T-helper 2 cell (primary cell): ENCODE measurements around the gene ATP10D.
"Not testable (repeated sequence)": the region's sequence is repeated elsewhere in the genome, so short reads cannot be mapped to it uniquely, and the experiment has no call there.

Experiments
- DNase-seq, 5 experiments: peaks; one replicate each; pipeline versions ENCODE4 v3.0.0 to v3.0.0-alpha.2; 2012 to 2022
- total RNA-seq, 2 donors: gene quantifications; one replicate each; lab custom pipeline; 2026; lab: John Stamatoyannopoulos, UW

The ATP10D gene
- total RNA-seq: 1.6 to 4.1 reads per million in 2 donors

DNA sequence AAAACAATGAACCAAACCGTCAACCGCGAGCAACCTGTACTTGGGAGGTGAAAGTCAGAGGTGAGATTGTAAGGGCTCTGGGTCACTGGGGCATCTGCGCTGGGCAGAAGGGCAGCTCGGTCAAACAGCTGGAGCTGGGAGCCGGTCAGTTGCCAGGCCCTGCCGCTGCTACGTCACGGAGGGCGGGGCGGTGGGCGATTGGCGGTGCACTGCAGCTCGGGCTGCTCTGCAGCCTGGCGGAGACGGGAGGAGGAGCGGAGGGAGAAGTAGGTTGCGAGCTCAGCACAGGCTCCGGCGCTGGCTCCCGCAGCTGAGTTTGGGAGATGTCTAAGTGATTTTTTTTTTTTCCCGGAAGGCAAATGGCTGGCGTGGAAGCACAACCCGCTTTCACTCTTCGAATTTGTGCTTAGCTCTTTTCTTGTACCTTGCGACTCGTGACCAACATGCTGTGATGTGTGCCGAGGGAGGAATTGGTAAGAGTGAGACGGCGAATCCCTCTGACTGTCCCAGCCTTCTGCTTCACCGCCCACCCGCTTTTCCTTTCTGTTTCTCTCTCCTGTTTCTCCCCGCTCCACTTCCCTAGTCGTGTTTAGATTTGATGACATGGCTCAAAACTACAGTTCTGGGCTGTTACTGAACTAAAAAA is at the start of gene ATP10D:
Gene ATP10D, plus strand, starts transcription at position 229 of the 646 bp plus-strand sequence. CDS start 27,266 bp downstream, outside the sequence.
- peak; percentile 45 to 79 (median 62) for DNase-seq

DNA sequence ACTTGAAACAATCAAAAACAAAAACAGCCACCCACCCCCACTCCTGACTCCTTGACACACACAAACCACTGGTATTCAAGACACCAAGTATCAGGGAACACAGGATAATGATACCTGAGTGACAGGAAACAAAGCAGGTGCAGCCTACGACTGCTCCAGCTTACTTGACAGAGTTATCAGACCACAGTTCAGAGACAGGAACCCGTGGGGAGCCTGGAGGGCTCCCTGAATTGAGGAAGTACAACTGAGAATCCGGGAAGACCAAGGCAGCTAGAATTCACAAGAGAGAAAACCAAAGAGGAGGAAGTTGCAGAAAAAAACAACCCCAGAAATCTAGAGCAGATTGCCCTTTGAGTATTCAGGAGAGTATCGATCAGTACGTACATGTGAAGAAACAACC is 42.1 kb upstream of the ATP10D start:
- no peak for DNase-seq

GRCh38 chr4:47444031-47444430 is 41.0 kb upstream of the ATP10D start:
- DNase-seq: no peak

DNA sequence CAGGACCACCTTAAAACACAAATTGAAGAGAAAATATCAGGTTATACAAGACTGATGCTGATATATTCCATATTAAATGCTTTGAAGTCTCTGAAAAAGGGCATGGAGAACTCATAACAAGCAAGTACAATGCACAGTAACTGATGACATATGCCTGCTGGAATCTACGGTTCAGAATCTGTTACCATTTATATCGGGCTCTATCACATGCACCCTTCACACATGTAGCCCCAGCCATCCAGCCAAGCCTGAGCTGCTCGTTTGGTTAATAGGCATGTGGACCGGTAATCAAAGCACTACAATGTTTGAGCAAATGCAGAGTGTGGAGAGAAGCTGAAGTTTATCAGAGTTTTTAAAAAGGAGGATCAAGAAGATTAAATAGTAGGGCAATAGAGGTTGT is 33.4 kb upstream of the ATP10D start:
- DNase-seq: no peak

GRCh38 chr4:47462799-47463234 is 22.3 kb upstream of the ATP10D start:
- peak in 1 of 5 experiments; percentile 37 for DNase-seq

GRCh38 chr4:47463235-47463956 is 21.7 kb upstream of the ATP10D start, which contains the start of gene COMMD8:
Gene COMMD8, minus strand, starts transcription at chr4:47463702. Its CDS starts 51 bp downstream, at chr4:47463651.
- peak; percentile 89 to 98 (median 96) for DNase-seq

- no peak for DNase-seq
Observed at GRCh38 chr4:47465004-47465403, 20.1 kb upstream of the ATP10D start.

DNA sequence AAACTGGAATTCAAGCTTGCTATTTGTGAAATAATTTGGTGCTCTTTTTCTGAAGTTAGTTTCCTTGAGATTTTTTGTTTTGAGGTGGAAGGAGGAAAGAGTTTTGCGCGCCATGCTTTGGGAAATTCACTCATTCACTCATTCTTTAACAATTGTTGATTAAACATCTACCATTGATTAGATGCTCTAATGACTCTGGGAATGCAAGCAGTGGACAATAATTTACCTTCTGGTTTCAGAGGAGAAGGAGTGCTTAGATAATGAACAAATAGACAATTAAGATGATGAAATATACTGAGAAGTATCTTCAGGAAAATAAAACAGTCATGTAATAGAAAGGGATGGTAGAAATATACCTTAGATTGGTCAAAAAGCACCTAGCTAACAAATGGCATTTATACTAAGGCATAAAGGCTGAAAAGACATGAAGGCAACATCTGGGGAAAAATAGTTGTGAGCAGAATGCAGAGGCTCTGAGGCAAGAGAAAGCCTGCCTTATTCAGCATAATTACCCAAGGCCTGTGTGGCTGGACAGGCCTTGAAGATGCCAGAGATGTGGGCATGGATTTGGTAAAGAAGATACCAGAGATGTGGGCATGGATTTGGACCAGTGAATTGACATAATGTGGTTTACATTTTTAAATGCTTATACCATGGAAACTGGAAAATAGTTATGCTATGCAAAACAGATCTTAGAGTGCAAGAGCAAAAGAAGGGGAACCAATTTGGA is 18.9 kb upstream of the ATP10D start:
- no peak for DNase-seq

DNA sequence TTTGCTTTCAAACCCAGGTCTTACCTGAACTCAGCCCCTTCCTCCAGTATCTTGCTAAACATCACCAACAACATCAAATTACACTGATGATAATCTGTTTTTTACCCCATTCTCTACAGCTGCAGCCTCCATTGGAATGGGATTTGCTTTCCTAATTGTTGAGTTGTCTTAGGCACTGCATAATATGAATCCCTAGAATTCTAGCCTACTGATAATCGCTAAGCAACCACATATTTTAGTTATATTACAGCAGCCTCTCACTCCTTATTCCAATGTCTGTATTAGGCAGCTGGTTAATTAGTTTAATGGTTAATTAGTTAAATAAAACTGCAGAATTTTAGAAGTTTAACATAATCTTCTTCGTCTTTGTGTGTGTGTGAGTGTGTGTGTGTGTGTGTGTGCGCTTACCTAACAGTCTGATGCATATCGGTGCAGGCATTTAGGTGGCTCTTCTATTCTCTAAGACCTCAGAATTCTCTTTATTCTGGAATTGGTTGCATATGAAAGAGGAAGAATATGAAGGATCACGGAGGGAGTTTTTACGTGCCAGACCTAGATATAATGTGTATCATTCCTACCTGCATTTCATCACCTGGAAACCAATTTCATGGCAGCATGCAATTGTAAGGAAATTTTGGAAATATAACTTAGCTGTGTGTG is 16.2 kb upstream of the ATP10D start:
- no peak for DNase-seq

GRCh38 chr4:47469951-47470350 is 15.1 kb upstream of the ATP10D start:
- DNase-seq: no peak

DNA sequence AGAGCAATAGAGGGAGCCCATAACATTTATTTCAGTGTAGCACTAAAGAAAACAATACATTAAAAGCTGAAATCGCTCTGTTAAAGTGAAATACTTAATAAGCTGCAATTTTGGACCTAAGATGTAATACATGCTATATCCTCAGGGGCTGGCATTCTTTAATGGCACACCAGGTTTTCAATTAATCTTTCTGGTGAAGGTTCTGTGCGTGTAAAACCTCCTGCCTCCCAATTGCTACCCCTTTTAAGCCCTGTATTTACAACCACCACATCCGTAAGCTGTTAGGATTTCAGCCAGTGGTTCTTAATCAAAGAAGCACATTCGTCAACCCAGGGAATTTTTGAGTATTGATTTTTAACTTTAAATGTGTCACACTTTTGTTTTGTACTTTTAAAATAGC is 14.0 kb upstream of the ATP10D start:
- no peak for DNase-seq

- DNase-seq: no peak
Observed at GRCh38 chr4:47471591-47471990, 13.5 kb upstream of the ATP10D start.

DNA sequence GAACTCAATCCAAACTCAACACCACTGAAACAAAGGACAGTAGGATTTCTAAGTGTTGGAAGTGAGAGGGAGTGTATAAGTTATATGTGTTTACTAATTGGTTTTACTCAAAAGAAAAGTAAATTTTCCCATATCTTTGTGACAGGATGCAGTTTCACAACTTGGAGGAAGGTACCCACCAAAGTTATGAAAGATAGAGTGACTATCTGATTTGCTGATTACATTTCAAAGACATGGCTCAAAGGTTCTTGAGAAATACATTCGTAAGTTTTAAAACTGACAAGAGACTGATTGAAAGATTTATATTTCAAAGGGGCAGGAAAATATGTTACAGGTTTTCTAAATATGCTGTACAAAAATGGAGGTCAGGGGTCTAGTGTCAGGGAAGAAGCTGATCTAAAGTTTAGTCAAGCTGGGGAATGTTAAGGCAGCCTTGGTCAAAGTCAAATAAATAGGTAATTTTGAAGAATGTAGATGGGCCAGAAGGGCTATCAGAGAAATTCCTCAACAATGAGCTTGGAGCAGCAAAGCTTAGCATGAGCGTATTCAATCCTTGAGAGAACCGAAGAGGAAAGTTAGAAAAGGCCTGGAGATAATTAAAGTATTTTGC is 11.8 kb upstream of the ATP10D start:
- no peak for DNase-seq

DNA sequence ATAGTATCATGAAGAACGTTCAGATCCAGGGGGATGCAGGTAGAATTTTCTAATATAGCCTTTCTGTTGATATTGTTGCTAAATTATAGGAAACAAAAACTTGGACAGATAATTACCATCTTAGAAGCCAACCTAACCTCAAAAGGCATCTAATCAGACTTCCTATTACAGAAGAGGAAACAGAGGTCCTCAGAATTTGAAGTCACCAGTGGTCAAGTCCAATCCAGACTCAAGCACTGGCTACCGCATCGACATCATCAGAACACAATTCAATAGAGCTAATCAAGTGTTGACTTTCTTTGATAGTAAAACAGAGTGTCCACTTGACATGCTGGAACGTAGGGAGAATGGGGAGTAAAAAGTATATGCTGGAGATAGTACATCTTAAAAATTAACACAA is 10.3 kb upstream of the ATP10D start:
- no peak for DNase-seq

- DNase-seq: no peak
Observed at GRCh38 chr4:47475411-47475810, 9.7 kb upstream of the ATP10D start.

- DNase-seq: no peak
Observed at GRCh38 chr4:47478804-47479203, 6.3 kb upstream of the ATP10D start.

GRCh38 chr4:47482326-47482725 is 2.7 kb upstream of the ATP10D start:
- peak in 1 of 5 experiments; percentile 51 for DNase-seq

- DNase-seq: no peak
Observed at GRCh38 chr4:47483745-47484144, 1.3 kb upstream of the ATP10D start.

DNA sequence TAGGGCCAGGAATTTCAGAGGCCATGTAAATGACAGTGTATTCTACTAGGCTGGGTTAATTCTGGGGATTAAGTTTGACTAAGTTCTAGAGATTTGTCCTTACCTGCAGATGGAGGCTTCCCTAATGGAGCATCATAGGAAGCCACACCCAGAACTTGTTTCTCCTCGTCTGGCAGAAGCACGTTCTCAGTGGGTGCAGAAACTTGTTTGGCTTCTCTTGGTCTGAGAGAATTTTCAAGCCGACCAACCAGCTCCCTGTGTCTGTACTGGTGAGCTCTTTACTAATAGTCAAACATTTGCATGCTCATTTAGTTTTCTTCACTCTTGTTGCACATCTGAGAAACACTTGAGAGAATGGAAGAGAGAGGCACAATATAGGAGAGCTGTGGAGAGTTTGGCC is 907 bp upstream of the ATP10D start:
- DNase-seq: no peak

DNA sequence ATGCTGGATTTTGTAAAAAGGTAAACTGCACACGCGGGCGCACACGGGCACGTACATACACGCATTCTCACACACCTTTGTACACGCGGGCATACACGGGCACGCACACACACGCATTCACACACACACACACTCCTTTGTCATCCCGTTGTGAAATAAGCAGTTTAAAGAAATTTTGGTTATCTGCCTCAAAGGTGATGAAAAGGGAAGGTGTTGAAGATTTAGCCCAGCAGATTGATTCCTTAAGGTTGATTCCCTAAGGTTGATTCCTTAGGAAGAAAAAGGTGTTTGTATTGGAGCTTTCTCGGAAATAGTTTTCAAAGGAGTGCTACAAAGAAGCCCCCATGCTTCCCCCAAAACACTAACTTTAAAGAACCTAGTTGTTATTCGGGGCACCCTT is 693 bp downstream of the ATP10D start:
- peak in 1 of 5 experiments; percentile 8 for DNase-seq

DNA sequence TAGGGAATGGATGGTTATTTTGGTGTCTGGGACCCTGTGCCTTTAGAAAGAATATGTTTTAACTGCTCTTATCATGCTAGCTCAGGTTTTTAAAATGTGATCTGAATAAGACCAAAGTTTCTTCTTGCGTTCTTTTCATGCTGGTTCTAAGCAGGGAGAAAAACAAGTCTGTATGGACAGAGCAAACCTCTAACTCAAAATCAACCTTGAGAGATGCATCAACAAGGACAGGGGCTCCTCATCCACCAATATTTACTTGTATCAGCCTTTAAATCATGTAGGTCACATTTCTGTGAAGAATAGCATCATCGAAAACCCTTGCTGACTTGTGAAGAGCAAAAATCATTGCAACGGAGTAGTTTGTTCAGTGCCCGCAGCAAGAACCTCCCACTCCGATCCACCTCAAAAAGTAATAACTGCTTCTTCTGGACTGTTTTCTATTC is 1.2 kb downstream of the ATP10D start:
- no peak for DNase-seq

DNA sequence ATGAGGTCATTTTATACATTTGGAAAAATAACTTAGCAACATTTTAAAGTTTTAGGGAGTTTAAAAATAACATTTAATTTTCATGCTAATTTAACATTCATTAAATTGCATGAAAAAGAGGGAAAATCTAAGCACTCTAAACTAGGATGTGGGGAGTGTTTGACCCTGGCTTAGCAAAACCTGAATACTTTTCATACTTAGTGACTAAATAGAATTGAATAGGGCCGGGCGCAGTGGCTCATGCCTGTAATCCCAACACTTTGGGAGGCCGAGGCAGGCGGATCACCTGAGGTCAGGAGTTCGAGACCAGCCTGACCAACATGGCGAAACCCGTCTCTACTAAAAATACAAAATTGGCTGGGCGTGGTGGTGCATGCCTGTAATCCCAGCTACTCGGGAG is 1.7 kb downstream of the ATP10D start:
- not testable (repeated sequence) for DNase-seq
